HepG2 (cell line): ENCODE data around the gene GPR176. TPM values are rescaled to one million over a fixed set of nuclear protein-coding genes. Genes with fewer than 3 reads are reported as not detected.

Experiments used
- ATAC-seq: fragments of 200-7000 bp; cut with Tn5 transposase; 3 replicates; pipeline ENCODE4 v1.9.1; 2020; ENCODE audit warnings: mild to moderate bottlenecking, moderate library complexity
- BruUV-seq: library from RNA; stranded (reverse); fragments of 400-500 nt; replicated peaks from 2 replicates; lab custom pipeline; 2021; lab: Mats Ljungman, UMichigan
- CTCF ChIA-PET: fragments of 300-600 bp; formaldehyde crosslinking; extraction: SDS; loops from one replicate; lab custom pipeline; 2021; ENCODE audit warnings: low total read pairs, inconsistent platforms, low intra/inter-chr PET ratio; lab: Yijun Ruan, JAX
- POLR2A ChIA-PET: fragments of 350-600 bp; sonication (Branson Sonifier 250); formaldehyde crosslinking; loops from one replicate; lab custom pipeline; 2020; ENCODE audit warnings: antibody characterized with exemption, inconsistent platforms; lab: Yijun Ruan, JAX
- DNase-seq: peaks from one replicate; pipeline ENCODE4 v3.0.0-alpha.2; 2015; ENCODE audit warnings: low spot score
- FAIRE-seq: peaks from 3 replicates; lab custom pipeline; 2011; peaks lifted over from hg19 to GRCh38; lab: Jason Lieb, UNC
- H2AFZ ChIP-seq: one replicate; pipeline ENCODE4 v1.6.1; 2011; ENCODE audit warnings: low read length, inconsistent platforms
- H3K27ac ChIP-seq: fragments of 300-600 bp; 3 replicates; pipeline ENCODE4 v1.8.0; 2011; ENCODE audit warnings: mixed run types, mild to moderate bottlenecking, mixed read lengths, low read length, inconsistent platforms; ENCODE audit not compliant: insufficient read depth; ENCODE audit errors: extremely low read length
- H3K27me3 ChIP-seq, 2 experiments: fragments of 200-600 bp in 1 of 2; 2 replicates in 1 of 2; 3 replicates in 1 of 2; pipeline versions ENCODE4 v1.6.0 to v1.8.0; 2011; ENCODE audit warnings: low read length in 2 of 2, mild to moderate bottlenecking in 2 of 2, moderate library complexity in 2 of 2, inconsistent platforms in 1 of 2; ENCODE audit not compliant: insufficient read depth in 2 of 2, control insufficient read depth in 1 of 2
- H3K36me3 ChIP-seq, 2 experiments: fragments of 200-600 bp in 1 of 2; replicated peaks in 1 of 2; 2 replicates in 1 of 2; 3 replicates in 1 of 2; pipeline versions ENCODE4 v1.5.1 to v1.8.0; 2011; ENCODE audit warnings: low read length in 2 of 2, inconsistent platforms in 1 of 2; ENCODE audit not compliant: insufficient read depth in 2 of 2, control insufficient read depth in 1 of 2
- H3K4me1 ChIP-seq: 2 replicates; pipeline ENCODE4 v1.5.1; 2012; ENCODE audit warnings: low read length, inconsistent platforms; ENCODE audit not compliant: insufficient read depth
- H3K4me2 ChIP-seq: 2 replicates; pipeline ENCODE4 v1.6.0; 2011; ENCODE audit warnings: low read depth, low read length, inconsistent platforms
- H3K4me3 ChIP-seq, 3 experiments: fragments of 200-600 bp in 1 of 3; sonication (generic), shearing (Covaris generic) in 1 of 3; replicated peaks in 1 of 3; 2 replicates each; pipeline ENCODE4 v1.5.1; 2011 to 2016; ENCODE audit warnings: low read length in 3 of 3, inconsistent platforms in 2 of 3, low read depth in 2 of 3, mild to moderate bottlenecking in 2 of 3, control low read depth in 1 of 3, mixed read lengths in 1 of 3; ENCODE audit not compliant: insufficient read depth in 1 of 3
- H3K79me2 ChIP-seq: one replicate; pipeline ENCODE4 v1.6.1; 2011; ENCODE audit warnings: low read length, inconsistent platforms; ENCODE audit not compliant: insufficient read depth
- H3K9ac ChIP-seq: 2 replicates; pipeline ENCODE4 v1.6.0; 2011; ENCODE audit warnings: mild to moderate bottlenecking, low read depth, low read length, inconsistent platforms; ENCODE audit not compliant: insufficient read depth
- H3K9me3 ChIP-seq: 2 replicates; pipeline ENCODE4 v1.5.1; 2012; ENCODE audit warnings: mild to moderate bottlenecking, low read length
- H4K20me1 ChIP-seq: 2 replicates; pipeline ENCODE4 v1.6.0; 2011; ENCODE audit warnings: inconsistent platforms, mild to moderate bottlenecking, low read length, moderate library complexity; ENCODE audit not compliant: insufficient read depth
- ARNT ChIP-seq: fragments of 450-650 bp; IDR thresholded peaks from 2 replicates; pipeline ENCODE4 v1.6.1; 2017
- CBFB ChIP-seq: sonication (generic); formaldehyde crosslinking; IDR thresholded peaks from 2 replicates; pipeline ENCODE4 v1.4.0; 2020; ENCODE audit warnings: missing genetic modification reagents
- CBX1 ChIP-seq: IDR thresholded peaks from one replicate; pipeline ENCODE4 v1.6.1; 2016; ENCODE audit warnings: antibody characterized with exemption, low read depth
- CEBPG ChIP-seq: IDR thresholded peaks from 2 replicates; pipeline ENCODE4 v1.6.1; 2016
- HMG20A ChIP-seq: IDR thresholded peaks from 2 replicates; pipeline ENCODE4 v1.6.1; 2016; ENCODE audit warnings: borderline replicate concordance
- HNRNPUL1 ChIP-seq: fragments of 200-400 bp; formaldehyde crosslinking; IDR thresholded peaks from 2 replicates; pipeline ENCODE4 v1.6.1; 2017; ENCODE audit warnings: low read depth, mild to moderate bottlenecking, low read length, moderate library complexity
- KLF12 ChIP-seq: sonication (generic); formaldehyde crosslinking; IDR thresholded peaks from 2 replicates; pipeline ENCODE4 v1.4.0; 2020; ENCODE audit warnings: missing genetic modification reagents, borderline replicate concordance
- ZNF275 ChIP-seq: sonication (generic); formaldehyde crosslinking; IDR thresholded peaks from 2 replicates; pipeline ENCODE4 v1.8.0; 2022; ENCODE audit warnings: missing genetic modification reagents, mild to moderate bottlenecking, inconsistent platforms, borderline replicate concordance
- ZNF337 ChIP-seq: sonication (generic); formaldehyde crosslinking; IDR thresholded peaks from 2 replicates; pipeline ENCODE4 v1.5.1; 2020; ENCODE audit warnings: missing genetic modification reagents, low read depth, mild to moderate bottlenecking, borderline replicate concordance
- ZNF501 ChIP-seq: sonication (generic); formaldehyde crosslinking; IDR thresholded peaks from 2 replicates; pipeline ENCODE4 v1.5.1; 2020; ENCODE audit warnings: mild to moderate bottlenecking, moderate library complexity, missing genetic modification reagents
- ZNF777 ChIP-seq: sonication (generic); formaldehyde crosslinking; IDR thresholded peaks from 2 replicates; pipeline ENCODE4 v1.4.0; 2020; ENCODE audit warnings: missing genetic modification reagents
- ZSCAN21 ChIP-seq: sonication (generic); formaldehyde crosslinking; IDR thresholded peaks from 2 replicates; pipeline ENCODE4 v1.8.0; 2022; ENCODE audit warnings: mild to moderate bottlenecking, missing genetic modification reagents, moderate library complexity, borderline replicate concordance
- WGBS: methylation state at CpG from one replicate; pipeline ENCODE4 v1.1.6; 2017; ENCODE audit warnings: low lambda C conversion rate; 5-methylcytosine and 5-hydroxymethylcytosine counted together
- in situ Hi-C: cut with HindIII; loops from 2 replicates; pipeline ENCODE4 v1.10.0; 2017; ENCODE audit warnings: low pct_unique_long_range_greater_than_20kb; ENCODE audit not compliant: extremely low pct_ligation_motif_present
- intact Hi-C: fragments of 100-400 bp; cut with micrococcal nuclease; formaldehyde crosslinking; loops from one replicate; pipeline ENCODE4 v1.10.0; 2022; ENCODE audit not compliant: unreplicated experiment
- polyA plus RNA-seq, 8 experiments: library from polyadenylated mRNA; depleted of rRNA in 3 of 8; stranded (reverse) in 7 of 8; unstranded in 1 of 8; fragments of >200 nt; fragmentation: Illumina TruSeq in 4 of 8; extraction: Trizol in 4 of 8; gene quantifications; 2 replicates each; pipeline versions ENCODE4 v1.2.1 to v1.2.3, GENCODE V29; 2011 to 2016; ENCODE audit warnings: low read depth in 4 of 8, missing spikeins in 1 of 8, mixed read lengths in 1 of 8; ENCODE audit not compliant: insufficient read depth in 1 of 8
- total RNA-seq, 5 experiments: library from RNA; depleted of rRNA; stranded (reverse); fragments of >200 nt; fragmentation: Illumina TruSeq; extraction: Trizol; gene quantifications; 2 replicates each; pipeline ENCODE4 v1.2.3, GENCODE V29; 2016; ENCODE audit warnings: low read depth in 1 of 5

GPR176 gene
- total and polyA plus RNA-seq, 2 of the 13 experiments (the other 11 are each of a cell fraction or from before 2014, with no cell fraction given) = 0.11 to 0.20 TPM

GRCh38 chr15:39944726-39945125 lies 24.7 kb upstream of the GPR176 start:
- no peaks in the 10 kb centered on the region for H3K9me3 ChIP-seq
- DNase-seq = no peak
- no peak overlapping the region for H2AFZ ChIP-seq
- BruUV-seq = no TSS peak
- no peak for ATAC-seq
- ChIA-PET POLR2A (no interaction called here), CTCF (no interaction called here)
- WGBS = over 99% methylated on average over 4 of the region's 4 CpGs
- H3K4me2 ChIP-seq = no peak overlapping the region
- H3K27ac ChIP-seq = no peak overlapping the region
- no peak overlapping the region for H3K4me3 ChIP-seq
- no peak for FAIRE-seq
- intact Hi-C loops = no loop called here
- peaks cover 11 to 55% of the 10 kb centered on the region in 2 experiments for H3K36me3 ChIP-seq
- TF ChIP-seq ZNF275 (CRISPR knock-in tag) = no peak
- no peak for TF ChIP-seq ZNF501 (CRISPR knock-in tag)
- no peak for TF ChIP-seq HMG20A (CRISPR knock-in tag)
- no peak for TF ChIP-seq KLF12 (CRISPR knock-in tag)
- TF ChIP-seq ZNF337 (CRISPR knock-in tag) = no peak
- no peaks in the 10 kb centered on the region for H3K27me3 ChIP-seq
- H3K9ac ChIP-seq = no peak overlapping the region
- in situ Hi-C loops = no loop called here
- H4K20me1 ChIP-seq = no peaks in the 10 kb centered on the region
- no peaks in the 10 kb centered on the region for H3K79me2 ChIP-seq
- H3K4me1 ChIP-seq = peaks cover 12% of the 10 kb centered on the region

- no peak overlapping the region for H3K9ac ChIP-seq
- ATAC-seq (no peak), DNase-seq (no peak), FAIRE-seq (no peak)
- POLR2A ChIA-PET = no interaction called here
- no peaks in the 10 kb centered on the region; the same call in 1 of the 2 replicates for H4K20me1 ChIP-seq
- CTCF ChIA-PET = no interaction called here
- H3K79me2 ChIP-seq = no peaks in the 10 kb centered on the region
- WGBS = 97% methylated on average over 3 of the region's 3 CpGs
- no peak overlapping the region for H2AFZ ChIP-seq
- no peaks in the 10 kb centered on the region for H3K9me3 ChIP-seq
- H3K4me3 ChIP-seq = no peak overlapping the region
- peaks cover 12 to 55% of the 10 kb centered on the region in 2 experiments for H3K36me3 ChIP-seq
- in situ Hi-C loops (no loop called here), intact Hi-C loops (no loop called here)
- no peaks in the 10 kb centered on the region for H3K27me3 ChIP-seq
- 0 out of 2 replicates have a peak, but pooled peaks cover 2% of the 10 kb centered on the region for H3K4me1 ChIP-seq
- no TSS peak for BruUV-seq
- no peak overlapping the region for H3K4me2 ChIP-seq
- TF ChIP-seq ZNF777 (CRISPR knock-in tag) (no peak), ZSCAN21 (CRISPR knock-in tag) (no peak), CBX1 (no peak), CEBPG (no peak), ARNT (no peak), HNRNPUL1 (no peak), CBFB (CRISPR knock-in tag) (no peak)
- H3K27ac ChIP-seq = no peak overlapping the region
Observed at GRCh38 chr15:39942753-39943150, 22.7 kb upstream of the GPR176 start.
